Neural progenitor cell (in vitro differentiated cells): ENCODE results near the gene PUM1.

Experiments used
- CTCF ChIP-seq: fragments of 200-600 bp; sonication (generic); IDR thresholded peaks from 2 replicates; pipeline ENCODE4 v1.5.1; 2017; ENCODE audit warnings: antibody characterized with exemption, mild to moderate bottlenecking
- EZH2 ChIP-seq: fragments of 200-600 bp; sonication (generic); IDR thresholded peaks from 2 replicates; pipeline ENCODE4 v1.6.1; 2017; ENCODE audit warnings: antibody characterized with exemption, mild to moderate bottlenecking, moderate library complexity

GRCh38 chr1:31004231-31004621, 61.3 kb downstream of the PUM1 start:
- TF ChIP-seq CTCF: no peak
- TF ChIP-seq EZH2: no peak
